ENCODE data around the gene SLK.

The SLK gene

GRCh38 chr10:103986360-103986759 lies 19.4 kb downstream of the SLK start:
- no peak for DNase-seq

- DNase-seq, result no peak
Observed at GRCh38 chr10:103990121-103990520, 23.2 kb downstream of the SLK start.

- DNase-seq, result no peak
Observed at GRCh38 chr10:103990531-103990930, 23.6 kb downstream of the SLK start.

GRCh38 chr10:103991393-103992128 lies 24.6 kb downstream of the SLK start:
- DNase-seq, result no peak

- no peak for DNase-seq
Observed at GRCh38 chr10:103995134-103995533, 28.2 kb downstream of the SLK start.

- DNase-seq, result no peak
Observed at GRCh38 chr10:103998805-103999204, 31.9 kb downstream of the SLK start.

GRCh38 chr10:104002911-104003310 lies 36.0 kb downstream of the SLK start:
- no peak for DNase-seq

GRCh38 chr10:104005172-104005863 lies 38.4 kb downstream of the SLK start:
- DNase-seq, result no peak

- no peak for DNase-seq
Observed at GRCh38 chr10:104011904-104012303, 45.0 kb downstream of the SLK start.

- no peak for DNase-seq
Observed at GRCh38 chr10:104013489-104013888, 46.5 kb downstream of the SLK start.

GRCh38 chr10:104014176-104014575 lies 47.2 kb downstream of the SLK start:
- no peak for DNase-seq

GRCh38 chr10:104016661-104017060 lies 49.7 kb downstream of the SLK start:
- DNase-seq, result no peak

- no peak for DNase-seq
Observed at GRCh38 chr10:104018471-104018870, 51.5 kb downstream of the SLK start.

GRCh38 chr10:104020020-104020419 lies 53.1 kb downstream of the SLK start:
- DNase-seq, result no peak

GRCh38 chr10:104021246-104021645 lies 54.3 kb downstream of the SLK start:
- DNase-seq, result no peak

GRCh38 chr10:104022026-104022425 lies 55.1 kb downstream of the SLK start:
- DNase-seq, result no peak

GRCh38 chr10:104025524-104025923 lies 58.6 kb downstream of the SLK start:
- DNase-seq, result no peak

- DNase-seq, result no peak
Observed at GRCh38 chr10:104026762-104027161, 59.8 kb downstream of the SLK start.

GRCh38 chr10:104028146-104028545 lies 61.2 kb downstream of the SLK start:
- DNase-seq, result peak in 30 of 56 donors; percentile 17 to 74 (median 41)

- no peak for DNase-seq
Observed at GRCh38 chr10:104028823-104029520, 62.0 kb downstream of the SLK start.

- peak in 43 of 56 donors; percentile 19 to 90 (median 62) for DNase-seq
Observed at GRCh38 chr10:104029521-104029860, 62.6 kb downstream of the SLK start.

GRCh38 chr10:104031631-104032030 lies 64.7 kb downstream of the SLK start:
- no peak for DNase-seq

Measured in amygdala (tissue), 56 donors.